K562 (cell line): ENCODE data around the gene DGKB. TPM values are rescaled to one million over a fixed set of nuclear protein-coding genes. Genes with fewer than 3 reads are reported as not detected.

Source experiments
- ATAC-seq: fragments of 200-7000 bp; cut with Tn5 transposase; 3 replicates; pipeline ENCODE4 v1.9.1; 2020; ENCODE audit warnings: moderate library complexity
- BruUV-seq: library from RNA; stranded (reverse); fragments of 400-500 nt; replicated peaks from 2 replicates; lab custom pipeline; 2021; lab: Mats Ljungman, UMichigan
- CTCF ChIA-PET: fragments of 300-600 bp; formaldehyde crosslinking; extraction: SDS; loops from one replicate; lab custom pipeline; 2021; ENCODE audit warnings: low intra/inter-chr PET ratio; lab: Yijun Ruan, JAX
- POLR2A ChIA-PET: fragments of 300-600, 350-650 bp; sonication (Branson Sonifier 250); formaldehyde crosslinking; extraction: SDS; loops from one replicate; lab custom pipeline; 2021; ENCODE audit warnings: antibody characterized with exemption, inconsistent platforms; lab: Yijun Ruan, JAX
- DNase-seq, 4 experiments: peaks; one replicate each; pipeline versions ENCODE4 v3.0.0 to v3.0.0-alpha.2; 2011 to 2018; ENCODE audit warnings: low spot score in 3 of 4, mixed read lengths in 3 of 4; ENCODE audit errors: extremely low read depth in 1 of 4
- FAIRE-seq: peaks from 2 replicates; lab custom pipeline; 2011; peaks lifted over from hg19 to GRCh38; lab: Jason Lieb, UNC
- H2AFZ ChIP-seq: 2 replicates; pipeline ENCODE4 v1.6.0; 2011; ENCODE audit warnings: low read depth, low read length, control low read depth, inconsistent platforms
- H3K27ac ChIP-seq: fragments of 200-600 bp; 3 replicates; pipeline ENCODE4 v1.8.0; 2011; ENCODE audit warnings: low read depth, mild to moderate bottlenecking, control low read depth, inconsistent platforms, low read length, moderate library complexity, mixed read lengths; ENCODE audit errors: extremely low read depth
- H3K27me3 ChIP-seq, 2 experiments: fragments of 300-600 bp in 1 of 2; 2 replicates in 1 of 2; 3 replicates in 1 of 2; pipeline versions ENCODE4 v1.6.0 to v1.8.0; 2011; ENCODE audit warnings: inconsistent platforms in 2 of 2, low read length in 2 of 2, mild to moderate bottlenecking in 1 of 2, mixed read lengths in 1 of 2, moderate library complexity in 1 of 2; ENCODE audit not compliant: control insufficient read depth in 2 of 2, insufficient read depth in 2 of 2
- H3K36me3 ChIP-seq: fragments of 300-600 bp; 3 replicates; pipeline ENCODE4 v1.8.0; 2011; ENCODE audit warnings: mild to moderate bottlenecking, low read length, inconsistent platforms; ENCODE audit not compliant: control insufficient read depth, insufficient read depth
- H3K4me1 ChIP-seq, 2 experiments: fragments of 200-600 bp in 1 of 2; replicated peaks in 1 of 2; 2 replicates in 1 of 2; 3 replicates in 1 of 2; pipeline versions ENCODE4 v1.5.1 to v1.8.0; 2011; ENCODE audit warnings: inconsistent platforms in 2 of 2, low read length in 2 of 2, mild to moderate bottlenecking in 1 of 2, mixed read lengths in 1 of 2, moderate library complexity in 1 of 2; ENCODE audit not compliant: control insufficient read depth in 2 of 2, insufficient read depth in 2 of 2
- H3K4me2 ChIP-seq: 2 replicates; pipeline ENCODE4 v1.6.1; 2011; ENCODE audit warnings: low read length, control low read depth, inconsistent platforms, mixed read lengths; ENCODE audit not compliant: insufficient read depth
- H3K4me3 ChIP-seq: fragments of 200-600 bp; sonication (generic), shearing (Covaris generic); 2 replicates; pipeline ENCODE4 v1.5.1; 2016; ENCODE audit warnings: control low read depth, inconsistent platforms
- H3K79me2 ChIP-seq: fragments of 200-600 bp; 3 replicates; pipeline ENCODE4 v1.8.0; 2011; ENCODE audit warnings: low read length, inconsistent platforms; ENCODE audit not compliant: control insufficient read depth, insufficient read depth
- H3K9ac ChIP-seq, 2 experiments: 2 replicates each; pipeline versions ENCODE4 v1.6.0 to v1.6.1; 2011; ENCODE audit warnings: low read depth in 2 of 2, low read length in 2 of 2, control low read depth in 1 of 2, inconsistent platforms in 1 of 2, mild to moderate bottlenecking in 1 of 2, mixed read lengths in 1 of 2; ENCODE audit not compliant: insufficient read depth in 1 of 2
- H3K9me1 ChIP-seq: one replicate; pipeline ENCODE4 v1.6.0; 2011; ENCODE audit warnings: inconsistent platforms, mild to moderate bottlenecking, low read length, moderate library complexity; ENCODE audit not compliant: control insufficient read depth, insufficient read depth
- H3K9me3 ChIP-seq: replicated peaks from 2 replicates; pipeline ENCODE4 v1.5.1; 2011; ENCODE audit warnings: low read depth, low read length, inconsistent platforms; ENCODE audit not compliant: control insufficient read depth, insufficient read depth
- H4K20me1 ChIP-seq: replicated peaks from 2 replicates; pipeline ENCODE4 v1.6.1; 2011; ENCODE audit warnings: low read length, inconsistent platforms, mixed read lengths; ENCODE audit not compliant: control insufficient read depth, insufficient read depth
- CHD2 ChIP-seq: IDR thresholded peaks from 2 replicates; pipeline ENCODE4 v1.6.1; 2011; ENCODE audit warnings: low read depth, low read length
- ELF1 ChIP-seq: fragments of 200-800 bp; sonication (Bioruptor generic); IDR thresholded peaks from 2 replicates; pipeline ENCODE4 v1.6.1; 2016; ENCODE audit warnings: missing genetic modification characterization, missing compliant biosample characterization
- MAZ ChIP-seq, 2 experiments: fragments of 450-650 bp in 1 of 2; sonication (generic) in 1 of 2; formaldehyde crosslinking; IDR thresholded peaks in 1 of 2; conservative IDR thresholded peaks in 1 of 2; 2 replicates each; pipeline versions ENCODE4 v1.4.0 to v1.5.0; 2020; ENCODE audit warnings: mild to moderate bottlenecking in 1 of 2, missing genetic modification reagents in 1 of 2
- PHTF2 ChIP-seq: fragments of 250-450 bp; sonication (Bioruptor Pico); IDR thresholded peaks from 2 replicates; pipeline ENCODE4 v1.5.0; 2021; ENCODE audit warnings: mild to moderate bottlenecking
- PRMT5 ChIP-seq: sonication (generic); formaldehyde crosslinking; IDR thresholded peaks from 2 replicates; pipeline ENCODE4 v1.5.0; 2020; ENCODE audit warnings: missing genetic modification reagents
- SLC30A9 ChIP-seq: fragments of 250-450 bp; sonication (Bioruptor Pico); IDR thresholded peaks from 2 replicates; pipeline ENCODE4 v1.8.0; 2022; ENCODE audit warnings: mild to moderate bottlenecking, moderate library complexity
- ZBTB5 ChIP-seq: fragments of 450-650 bp; IDR thresholded peaks from 2 replicates; pipeline ENCODE4 v1.6.1; 2017; ENCODE audit warnings: antibody characterized with exemption
- ZNF134 ChIP-seq: fragments of 250-450 bp; sonication (Bioruptor Pico); conservative IDR thresholded peaks from 2 replicates; pipeline ENCODE4 v1.4.0; 2020
- WGBS: fragments of 100-300 bp; shearing (Covaris generic); methylation state at CpG from one replicate; pipeline ENCODE4 v1.1.6; 2016; ENCODE audit warnings: low coverage, mixed read lengths; ENCODE audit not compliant: insufficient coverage; ENCODE audit errors: missing lambda C conversion rate; 5-methylcytosine and 5-hydroxymethylcytosine counted together
- in situ Hi-C: fragments of 300-500 bp; cut with MboI; formaldehyde crosslinking; loops from 4 replicates; pipeline ENCODE4 v1.15.0; 2018; ENCODE audit warnings: inconsistent platforms, mixed read lengths
- intact Hi-C: fragments of 100-400 bp; cut with micrococcal nuclease; formaldehyde crosslinking; loops from 2 replicates; pipeline ENCODE4 v1.14.2; 2022
- polyA plus RNA-seq, 8 experiments: library from polyadenylated mRNA; depleted of rRNA in 4 of 8; stranded (reverse) in 5 of 8; unstranded in 3 of 8; fragments of >200 nt; fragmentation: Nextera tagmentation in 2 of 8; fragmentation: Illumina TruSeq in 1 of 8; extraction: Ambion mirVana in 2 of 8; extraction: Trizol in 1 of 8; gene quantifications; 2 replicates each; pipeline versions ENCODE4 v1.2.1 to v1.2.3, GENCODE V29; 2011 to 2014; ENCODE audit warnings: inconsistent platforms in 1 of 8, missing spikeins in 1 of 8
- total RNA-seq, 7 experiments: library from RNA; depleted of rRNA in 6 of 7; stranded (reverse); fragments of >200 nt in 6 of 7; fragmentation: Illumina TruSeq in 2 of 7; extraction: Trizol in 2 of 7; gene quantifications; 2 replicates each; pipeline versions ENCODE4 v1.2.1 to v1.2.3, GENCODE V29; 2011 to 2021; ENCODE audit warnings: low replicate concordance in 1 of 7

Gene DGKB
- total and polyA plus RNA-seq, 9 of the 15 experiments (the other 6 are each of a cell fraction or from before 2014, with no cell fraction given) = 0.01 TPM; not detected in 8

- Histone ChIP-seq H4K20me1 (no peaks in the 10 kb centered on the region), H3K9me1 (no peaks in the 10 kb centered on the region), H3K27me3 (no peaks in the 10 kb centered on the region), H3K4me3 (no peak overlapping the region), H3K9me3 (no peaks in the 10 kb centered on the region; the same call in 1 of the 2 replicates), H3K27ac (no peak overlapping the region), H3K4me1 (no peaks in the 10 kb centered on the region), H3K36me3 (no peaks in the 10 kb centered on the region), H2AFZ (no peak overlapping the region), H3K79me2 (no peaks in the 10 kb centered on the region), H3K4me2 (no peak overlapping the region), H3K9ac (no peak overlapping the region)
- in situ Hi-C loops = no loop called here
- intact Hi-C loops = no loop called here
- FAIRE-seq (no peak), ATAC-seq (no peak)
- CTCF ChIA-PET = no interaction called here
- POLR2A ChIA-PET = no interaction called here
- no TSS peak for BruUV-seq
- TF ChIP-seq ELF1 (tag) = no peak
- no peak for TF ChIP-seq MAZ (CRISPR knock-in tag; conservative IDR thresholded peaks at IDR 0.05 in 1 of 2, IDR thresholded peaks at IDR 0.05 in 1 of 2)
- TF ChIP-seq ZBTB5 = no peak
- no peak for TF ChIP-seq ZNF134
- TF ChIP-seq, all 486 proteins: peak for 0
- no peak for DNase-seq
These were observed 154.1 kb downstream of the DGKB start for GRCh38 chr7:14748461-14748860.

GRCh38 chr7:14747701-14748100, 154.8 kb downstream of the DGKB start:
- Histone ChIP-seq H3K9ac (no peak overlapping the region), H3K4me3 (no peak overlapping the region), H3K4me2 (no peak overlapping the region), H3K9me1 (no peaks in the 10 kb centered on the region), H4K20me1 (no peaks in the 10 kb centered on the region), H3K9me3 (no peaks in the 10 kb centered on the region; the same call in 1 of the 2 replicates), H3K4me1 (no peaks in the 10 kb centered on the region), H3K27ac (no peak overlapping the region), H3K79me2 (no peaks in the 10 kb centered on the region), H2AFZ (no peak overlapping the region), H3K36me3 (no peaks in the 10 kb centered on the region), H3K27me3 (no peaks in the 10 kb centered on the region)
- intact Hi-C loops (no loop called here), in situ Hi-C loops (no loop called here)
- DNase-seq (no peak), ATAC-seq (no peak), FAIRE-seq (no peak)
- ChIA-PET CTCF (no interaction called here), POLR2A (no interaction called here)
- no TSS peak for BruUV-seq
- TF ChIP-seq CHD2 = no peak
- TF ChIP-seq PHTF2 (CRISPR knock-in tag) = no peak
- TF ChIP-seq PRMT5 (CRISPR knock-in tag) = no peak
- TF ChIP-seq SLC30A9 = no peak
- WGBS = 13% methylated on average over 4 of the region's 4 CpGs
